ENCODE results near the gene CDYL2.

GRCh38 chr16:80836202-80836601 lies 31.8 kb upstream of the CDYL2 start:
- TF ChIP-seq, protein P1, sequence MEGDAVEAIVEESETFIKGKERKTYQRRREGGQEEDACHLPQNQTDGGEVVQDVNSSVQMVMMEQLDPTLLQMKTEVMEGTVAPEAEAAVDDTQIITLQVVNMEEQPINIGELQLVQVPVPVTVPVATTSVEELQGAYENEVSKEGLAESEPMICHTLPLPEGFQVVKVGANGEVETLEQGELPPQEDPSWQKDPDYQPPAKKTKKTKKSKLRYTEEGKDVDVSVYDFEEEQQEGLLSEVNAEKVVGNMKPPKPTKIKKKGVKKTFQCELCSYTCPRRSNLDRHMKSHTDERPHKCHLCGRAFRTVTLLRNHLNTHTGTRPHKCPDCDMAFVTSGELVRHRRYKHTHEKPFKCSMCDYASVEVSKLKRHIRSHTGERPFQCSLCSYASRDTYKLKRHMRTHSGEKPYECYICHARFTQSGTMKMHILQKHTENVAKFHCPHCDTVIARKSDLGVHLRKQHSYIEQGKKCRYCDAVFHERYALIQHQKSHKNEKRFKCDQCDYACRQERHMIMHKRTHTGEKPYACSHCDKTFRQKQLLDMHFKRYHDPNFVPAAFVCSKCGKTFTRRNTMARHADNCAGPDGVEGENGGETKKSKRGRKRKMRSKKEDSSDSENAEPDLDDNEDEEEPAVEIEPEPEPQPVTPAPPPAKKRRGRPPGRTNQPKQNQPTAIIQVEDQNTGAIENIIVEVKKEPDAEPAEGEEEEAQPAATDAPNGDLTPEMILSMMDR (IDR thresholded peaks at IDR 0.05) = no peak
- no peak for TF ChIP-seq POLR2AphosphoS5 (IDR thresholded peaks at IDR 0.05)
- no peak for TF ChIP-seq POLR2A (IDR thresholded peaks at IDR 0.05)
